Measurements from ENCODE around the gene MSGN1. TPM values are rescaled to one million over a fixed set of nuclear protein-coding genes. Genes with fewer than 3 reads are reported as not detected.

MSGN1 gene
- total RNA-seq, 1 experiment from 2014 or later = not detected

DNA sequence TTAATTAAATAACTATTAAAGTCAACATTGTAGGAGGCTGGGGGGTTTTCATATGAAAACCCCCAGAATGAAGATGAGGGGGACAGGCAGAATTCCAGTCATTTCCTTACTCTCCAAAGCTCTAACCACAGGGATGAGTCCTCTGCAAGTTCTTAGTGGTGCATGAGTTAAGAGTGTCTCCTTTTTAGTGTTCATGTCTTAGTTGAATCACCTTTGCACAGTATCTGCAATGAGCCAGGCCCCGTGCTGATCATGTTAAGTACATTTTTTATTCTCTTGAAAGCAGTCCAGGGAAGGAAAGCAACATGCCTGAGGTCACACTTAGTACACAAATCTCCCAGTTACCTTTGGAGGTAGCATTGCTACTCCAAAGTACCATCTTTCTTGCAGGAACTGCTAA is 25.7 kb upstream of the MSGN1 start:
- POLR2A ChIA-PET = no interaction called here
- no peaks in the 10 kb centered on the region for H3K27me3 Mint-ChIP-seq (ENCODE audit: insufficient read depth, unreplicated experiment)
- DNase-seq (ENCODE audit: unreplicated experiment) = no peak
- BruUV-seq (replicated peaks) = no TSS peak
- no peaks in the 10 kb centered on the region for H3K4me1 Mint-ChIP-seq (ENCODE audit: insufficient read depth, unreplicated experiment)
- intact Hi-C loops (cut with micrococcal nuclease) = no loop called here
- no peaks in the 10 kb centered on the region for H3K36me3 Mint-ChIP-seq (ENCODE audit: insufficient read depth, unreplicated experiment)
- H3K4me3 Mint-ChIP-seq (ENCODE audit: unreplicated experiment) = no peak overlapping the region
- TF ChIP-seq, protein P1, sequence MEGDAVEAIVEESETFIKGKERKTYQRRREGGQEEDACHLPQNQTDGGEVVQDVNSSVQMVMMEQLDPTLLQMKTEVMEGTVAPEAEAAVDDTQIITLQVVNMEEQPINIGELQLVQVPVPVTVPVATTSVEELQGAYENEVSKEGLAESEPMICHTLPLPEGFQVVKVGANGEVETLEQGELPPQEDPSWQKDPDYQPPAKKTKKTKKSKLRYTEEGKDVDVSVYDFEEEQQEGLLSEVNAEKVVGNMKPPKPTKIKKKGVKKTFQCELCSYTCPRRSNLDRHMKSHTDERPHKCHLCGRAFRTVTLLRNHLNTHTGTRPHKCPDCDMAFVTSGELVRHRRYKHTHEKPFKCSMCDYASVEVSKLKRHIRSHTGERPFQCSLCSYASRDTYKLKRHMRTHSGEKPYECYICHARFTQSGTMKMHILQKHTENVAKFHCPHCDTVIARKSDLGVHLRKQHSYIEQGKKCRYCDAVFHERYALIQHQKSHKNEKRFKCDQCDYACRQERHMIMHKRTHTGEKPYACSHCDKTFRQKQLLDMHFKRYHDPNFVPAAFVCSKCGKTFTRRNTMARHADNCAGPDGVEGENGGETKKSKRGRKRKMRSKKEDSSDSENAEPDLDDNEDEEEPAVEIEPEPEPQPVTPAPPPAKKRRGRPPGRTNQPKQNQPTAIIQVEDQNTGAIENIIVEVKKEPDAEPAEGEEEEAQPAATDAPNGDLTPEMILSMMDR (IDR thresholded peaks at IDR 0.05; ENCODE audit: unreplicated experiment) = no peak
- CTCF ChIA-PET = interaction anchor here (0.9 kb wide), 1 partner anchor 9 kb away, joined by 3 read pairs; no protein-coding TSS in a partner anchor
- no peaks in the 10 kb centered on the region for H3K9me3 Mint-ChIP-seq (ENCODE audit: unreplicated experiment)
- H3K27ac Mint-ChIP-seq (ENCODE audit: low read depth, unreplicated experiment) = no peak overlapping the region

DNA sequence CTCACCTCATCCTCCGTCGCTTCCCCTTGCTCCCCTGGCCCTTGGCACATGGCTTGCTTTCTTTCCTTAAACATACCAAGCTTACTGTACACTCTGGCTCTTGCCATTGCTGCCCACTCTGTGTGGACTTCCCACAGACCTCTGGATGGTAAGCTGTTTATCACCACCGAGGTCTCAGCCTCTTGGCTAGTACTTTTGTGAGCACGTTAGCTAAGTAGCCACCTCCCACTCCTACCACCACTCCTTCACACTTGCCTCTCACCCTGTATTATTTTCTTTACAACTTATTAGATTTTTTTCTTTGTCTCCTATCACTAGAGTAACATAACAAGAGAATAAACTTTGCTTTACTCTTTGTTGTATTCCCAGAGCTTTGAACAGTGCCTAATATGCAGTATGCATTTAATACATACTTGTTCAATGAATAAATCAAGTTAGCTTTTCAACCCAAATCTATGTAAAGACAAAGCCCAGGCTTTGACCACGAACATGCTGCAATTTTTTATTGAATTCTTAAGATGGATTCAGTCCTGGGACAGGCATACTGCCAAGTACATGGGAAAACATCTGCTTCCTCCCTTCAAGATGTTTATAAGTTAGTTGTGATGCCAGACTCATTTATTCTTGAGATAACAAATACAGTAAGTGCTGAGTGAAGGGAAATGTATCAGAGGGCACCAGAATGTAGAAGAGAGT is 25.0 kb upstream of the MSGN1 start:
- intact Hi-C loops (cut with micrococcal nuclease) = no loop called here
- ChIA-PET CTCF (interaction anchor here (0.9 kb wide), 1 partner anchor 9 kb away, joined by 3 read pairs; no protein-coding TSS in a partner anchor), POLR2A (no interaction called here)
- no peak for DNase-seq (ENCODE audit: unreplicated experiment)
- no peaks in the 10 kb centered on the region for H3K27me3 Mint-ChIP-seq (ENCODE audit: insufficient read depth, unreplicated experiment)
- no peak overlapping the region for H3K4me3 Mint-ChIP-seq (ENCODE audit: unreplicated experiment)
- no peaks in the 10 kb centered on the region for H3K36me3 Mint-ChIP-seq (ENCODE audit: insufficient read depth, unreplicated experiment)
- H3K9me3 Mint-ChIP-seq (ENCODE audit: unreplicated experiment) = no peaks in the 10 kb centered on the region
- H3K4me1 Mint-ChIP-seq (ENCODE audit: insufficient read depth, unreplicated experiment) = no peaks in the 10 kb centered on the region
- TF ChIP-seq, protein P1 (IDR thresholded peaks at IDR 0.05; ENCODE audit: unreplicated experiment) = no peak
- no TSS peak for BruUV-seq (replicated peaks)
- no peak overlapping the region for H3K27ac Mint-ChIP-seq (ENCODE audit: low read depth, unreplicated experiment)

DNA sequence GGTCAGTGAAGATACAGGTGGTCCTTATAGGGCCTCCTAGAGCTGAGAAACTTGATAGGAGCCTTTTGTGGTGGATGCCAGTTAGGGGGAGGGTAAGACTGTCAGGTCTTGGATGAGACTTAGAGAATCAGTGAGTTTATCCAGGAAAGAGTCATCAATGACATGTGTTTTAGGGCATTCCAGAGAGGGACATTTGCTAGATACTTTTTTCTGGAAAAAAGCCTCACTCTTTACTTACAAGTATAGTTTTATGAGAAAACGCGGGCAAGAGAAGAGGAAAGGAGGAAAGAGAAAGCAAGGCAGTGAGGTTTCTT is 24.5 kb upstream of the MSGN1 start:
- no peak for DNase-seq (ENCODE audit: unreplicated experiment)
- POLR2A ChIA-PET = no interaction called here
- no peaks in the 10 kb centered on the region for H3K4me1 Mint-ChIP-seq (ENCODE audit: insufficient read depth, unreplicated experiment)
- TF ChIP-seq, protein P1 (IDR thresholded peaks at IDR 0.05; ENCODE audit: unreplicated experiment) = no peak
- no TSS peak for BruUV-seq (replicated peaks)
- intact Hi-C loops (cut with micrococcal nuclease) = no loop called here
- H3K27me3 Mint-ChIP-seq (ENCODE audit: insufficient read depth, unreplicated experiment) = no peaks in the 10 kb centered on the region
- H3K4me3 Mint-ChIP-seq (ENCODE audit: unreplicated experiment) = no peak overlapping the region
- H3K9me3 Mint-ChIP-seq (ENCODE audit: unreplicated experiment) = no peaks in the 10 kb centered on the region
- CTCF ChIA-PET = no interaction called here
- H3K36me3 Mint-ChIP-seq (ENCODE audit: insufficient read depth, unreplicated experiment) = no peaks in the 10 kb centered on the region
- H3K27ac Mint-ChIP-seq (ENCODE audit: low read depth, unreplicated experiment) = no peak overlapping the region

DNA sequence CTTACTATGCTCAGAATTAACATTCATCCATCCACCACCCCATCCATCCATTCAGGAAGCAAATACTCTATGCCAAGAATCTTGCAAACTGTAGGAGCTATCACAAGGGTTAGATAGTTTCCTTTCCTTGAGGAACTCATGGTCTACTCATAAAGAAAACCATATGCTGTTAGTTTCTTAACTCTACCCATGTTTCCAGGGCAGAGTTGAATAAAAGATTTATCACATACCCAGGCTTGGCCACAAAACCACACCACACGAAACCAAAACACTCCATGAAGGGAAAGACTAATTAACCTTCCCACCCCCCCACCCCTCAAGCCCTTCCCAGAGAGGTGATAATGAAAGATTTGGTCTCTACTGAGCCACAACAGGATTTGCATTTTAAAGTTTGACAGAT is 23.7 kb upstream of the MSGN1 start:
- CTCF ChIA-PET = no interaction called here
- H3K4me1 Mint-ChIP-seq (ENCODE audit: insufficient read depth, unreplicated experiment) = no peaks in the 10 kb centered on the region
- H3K4me3 Mint-ChIP-seq (ENCODE audit: unreplicated experiment) = no peak overlapping the region

More for the DNA sequence above, 23.7 kb upstream of the MSGN1 start:
- intact Hi-C loops (cut with micrococcal nuclease) = no loop called here
- BruUV-seq (replicated peaks) = no TSS peak
- POLR2A ChIA-PET = no interaction called here
- no peaks in the 10 kb centered on the region for H3K36me3 Mint-ChIP-seq (ENCODE audit: insufficient read depth, unreplicated experiment)
- TF ChIP-seq, protein P1 (IDR thresholded peaks at IDR 0.05; ENCODE audit: unreplicated experiment) = no peak
- no peaks in the 10 kb centered on the region for H3K27me3 Mint-ChIP-seq (ENCODE audit: insufficient read depth, unreplicated experiment)
- H3K27ac Mint-ChIP-seq (ENCODE audit: low read depth, unreplicated experiment) = no peak overlapping the region
- H3K9me3 Mint-ChIP-seq (ENCODE audit: unreplicated experiment) = no peaks in the 10 kb centered on the region
- DNase-seq (ENCODE audit: unreplicated experiment) = no peak

Measured in MCF 10A (cell line).